GM12872 (cell line): ENCODE measurements around the gene CD99L2.

ENCODE experiments used
- CTCF ChIP-seq: IDR thresholded peaks from 3 replicates; pipeline ENCODE4 v1.5.1; 2011; ENCODE audit warnings: low read depth, mild to moderate bottlenecking, low read length, moderate library complexity; ENCODE audit not compliant: insufficient read depth

CD99L2 gene

DNA sequence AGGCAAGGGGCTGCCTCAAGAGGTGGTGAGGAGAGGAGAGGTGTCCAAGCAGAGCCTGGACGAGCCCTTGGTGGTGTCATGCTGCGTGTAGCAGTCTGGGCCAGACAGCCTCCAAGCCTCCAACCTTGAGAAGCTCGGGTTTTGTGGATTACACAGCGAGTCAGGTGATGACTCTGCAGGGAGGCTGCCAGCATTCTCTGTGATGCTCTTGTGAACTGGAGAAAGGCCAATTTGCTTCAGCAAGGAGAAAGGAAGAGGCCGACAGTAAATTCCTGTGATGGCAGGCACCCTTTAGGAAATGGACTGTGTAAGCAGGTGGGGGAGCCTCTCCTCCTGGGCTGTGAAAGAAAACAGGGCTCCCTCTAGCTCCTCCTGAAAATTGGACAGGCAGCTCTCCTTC is 36.0 kb upstream of the CD99L2 start:
- TF ChIP-seq CTCF, result no peak

DNA sequence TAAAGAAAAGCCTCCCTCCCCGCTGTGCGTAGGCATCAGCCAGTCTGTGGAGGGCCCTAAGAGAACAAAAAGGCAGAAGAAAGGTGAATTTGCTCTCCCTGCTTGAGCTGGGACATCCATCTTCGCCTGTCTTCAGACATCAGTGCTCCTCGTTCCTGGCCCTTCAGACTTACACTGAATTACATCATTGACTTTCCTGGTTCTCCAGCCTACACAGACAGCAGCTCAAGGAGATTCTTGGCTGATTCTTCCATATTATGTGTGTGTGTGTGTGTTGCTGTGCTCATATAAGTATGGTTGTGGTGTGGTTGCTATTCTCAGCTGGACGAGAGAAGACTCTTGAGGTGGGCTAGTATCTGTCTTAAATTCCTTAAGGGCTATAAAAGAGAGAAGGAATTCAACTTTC is 35.5 kb upstream of the CD99L2 start:
- no peak for TF ChIP-seq CTCF

GRCh38 chrX:150929058-150929457 is 30.6 kb upstream of the CD99L2 start:
- no peak for TF ChIP-seq CTCF

DNA sequence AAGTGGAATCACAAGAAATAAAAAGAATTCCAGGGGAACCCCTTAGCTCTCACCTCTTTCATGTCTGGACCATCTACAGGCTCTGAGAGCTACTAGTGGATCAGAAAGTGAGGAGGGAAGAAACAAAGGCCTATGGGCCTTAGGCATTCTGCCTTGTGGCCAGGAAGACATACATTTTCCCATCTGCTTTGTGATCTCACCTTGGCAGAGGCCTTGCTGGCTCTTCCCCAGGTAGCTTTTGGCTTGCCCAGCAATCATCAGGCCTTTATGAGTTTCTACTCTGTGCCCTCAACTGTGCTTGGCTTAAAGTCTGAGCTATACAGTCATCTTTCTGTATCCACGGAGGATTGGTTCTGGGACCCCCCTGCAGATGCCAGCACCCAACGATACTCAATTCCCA is 28.3 kb upstream of the CD99L2 start:
- no peak for TF ChIP-seq CTCF

DNA sequence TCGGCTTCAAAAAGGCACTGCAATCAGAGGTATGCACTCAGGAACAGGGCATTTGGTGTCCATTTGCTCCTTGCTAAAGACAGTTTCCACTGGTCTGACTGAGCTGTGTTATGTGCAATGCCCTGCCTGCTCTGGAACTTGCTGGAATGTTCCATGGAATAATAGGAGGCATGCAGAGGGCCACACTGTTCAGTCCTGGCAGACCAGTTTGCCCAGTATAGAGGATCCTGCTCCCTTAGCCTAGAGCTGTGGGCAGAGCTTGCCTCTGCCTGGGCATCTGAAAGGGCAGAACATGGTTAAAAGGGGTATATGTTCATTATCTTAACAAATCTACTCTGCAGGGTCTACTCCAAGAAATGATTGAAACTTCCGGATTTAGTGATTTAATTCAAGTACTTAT is 27.8 kb upstream of the CD99L2 start:
- no peak for TF ChIP-seq CTCF

- no peak for TF ChIP-seq CTCF
These were observed 20.9 kb upstream of the CD99L2 start for GRCh38 chrX:150919401-150919800.

GRCh38 chrX:150913511-150913910 is 15.0 kb upstream of the CD99L2 start:
- TF ChIP-seq CTCF, result no peak

DNA sequence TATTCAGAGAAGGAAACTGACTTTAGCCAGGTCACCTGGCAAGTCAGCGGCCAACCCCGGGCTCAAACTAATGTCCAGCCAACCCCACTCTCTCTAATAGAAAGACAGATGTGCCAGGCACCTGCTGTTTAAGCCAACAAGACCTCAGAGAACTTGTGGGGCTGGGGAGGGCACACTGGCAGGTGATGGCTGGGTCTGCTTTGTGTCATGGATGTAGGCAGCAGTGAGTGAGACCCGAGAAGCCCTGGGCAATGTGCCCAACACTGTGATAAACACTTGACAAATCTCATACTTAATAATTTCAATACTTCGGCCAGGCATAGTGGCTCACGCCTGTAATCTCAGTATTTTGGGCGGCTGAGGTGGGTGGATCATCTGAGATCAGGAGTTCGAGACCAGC is 9.0 kb upstream of the CD99L2 start:
- no peak for TF ChIP-seq CTCF
